Chondrocyte (in vitro differentiated cells): ENCODE measurements around the gene MYG1. TPM values are rescaled to one million over a fixed set of nuclear protein-coding genes. Genes with fewer than 3 reads are reported as not detected.
A peak's percentile ranks its signal among the peaks of the same experiment; 100 is the strongest.

Experiments used
- DNase-seq: peaks from one replicate; pipeline ENCODE4 v3.0.0; 2021; ENCODE audit warnings: mixed read lengths, low spot score
- H3K27ac Mint-ChIP-seq: one replicate; pipeline ENCODE4 v1.8.0; 2021; ENCODE audit warnings: mild to moderate bottlenecking, moderate library complexity, mixed read lengths; ENCODE audit not compliant: unreplicated experiment
- H3K27me3 Mint-ChIP-seq: 2 replicates; pipeline ENCODE4 v1.8.0; 2021; ENCODE audit warnings: low read depth, mixed read lengths
- H3K36me3 Mint-ChIP-seq: 2 replicates; pipeline ENCODE4 v1.8.0; 2021; ENCODE audit warnings: low read depth, mixed read lengths
- H3K4me1 Mint-ChIP-seq: 2 replicates; pipeline ENCODE4 v1.8.0; 2021; ENCODE audit warnings: low read depth, mild to moderate bottlenecking, mixed read lengths
- H3K4me3 Mint-ChIP-seq: one replicate; pipeline ENCODE4 v1.8.0; 2021; ENCODE audit warnings: mild to moderate bottlenecking, moderate library complexity, mixed read lengths; ENCODE audit not compliant: unreplicated experiment
- H3K9me3 Mint-ChIP-seq: 2 replicates; pipeline ENCODE4 v1.8.0; 2021; ENCODE audit warnings: low read depth, mixed read lengths
- CTCF ChIP-seq: fragments of 200-600 bp; sonication (generic); IDR thresholded peaks from 2 replicates; pipeline ENCODE4 v1.5.0; 2021; ENCODE audit warnings: antibody characterized with exemption, mild to moderate bottlenecking, moderate library complexity
- total RNA-seq: library from RNA; stranded (reverse); gene quantifications from 3 replicates; pipeline ENCODE4 v1.2.1, GENCODE V29; 2021

The MYG1 gene
- total RNA-seq, 1 donor from 2014 or later, result 47.0 TPM

- peak overlapping the region; percentile 98 for H3K4me3 Mint-ChIP-seq
- TF ChIP-seq CTCF, result no peak
- H3K9me3 Mint-ChIP-seq, result no peaks in the 10 kb centered on the region
- no peaks in the 10 kb centered on the region for H3K36me3 Mint-ChIP-seq
- DNase-seq, result no peak
- no peak overlapping the region for H3K27ac Mint-ChIP-seq
- H3K4me1 Mint-ChIP-seq, result peaks cover 24% of the 10 kb centered on the region
- H3K27me3 Mint-ChIP-seq, result no peaks in the 10 kb centered on the region
Observed at GRCh38 chr12:53267306-53267998, 32.0 kb upstream of the MYG1 start.

- Mint-ChIP-seq H3K9me3 (no peaks in the 10 kb centered on the region), H3K36me3 (no peaks in the 10 kb centered on the region), H3K4me3 (peak within 1 kb of the TSS; percentile 98), H3K4me1 (peaks cover 24% of the 10 kb centered on the region), H3K27me3 (no peaks in the 10 kb centered on the region), H3K27ac (peak within 1 kb of the TSS; percentile 86)
- no peak for DNase-seq
- TF ChIP-seq CTCF, result peak; percentile 61
Observed at GRCh38 chr12:53267999-53268629, 31.4 kb upstream of the MYG1 start, which contains the start of gene ESPL1. Gene ESPL1, plus strand, starts transcription at chr12:53268299. Its CDS starts 468 bp downstream, at chr12:53268767.

- Mint-ChIP-seq H3K4me3 (peak overlapping the region; percentile 98), H3K27ac (peak overlapping the region; percentile 86), H3K4me1 (peaks cover 24% of the 10 kb centered on the region)
Observed at GRCh38 chr12:53268630-53269562, 30.6 kb upstream of the MYG1 start.

GRCh38 chr12:53274445-53274844 lies 25.1 kb upstream of the MYG1 start:
- Mint-ChIP-seq H3K4me3 (no peak overlapping the region), H3K27me3 (no peaks in the 10 kb centered on the region), H3K27ac (no peak overlapping the region), H3K4me1 (peaks cover 7% of the 10 kb centered on the region), H3K36me3 (no peaks in the 10 kb centered on the region), H3K9me3 (no peaks in the 10 kb centered on the region)
- no peak for DNase-seq
- TF ChIP-seq CTCF, result no peak

More at GRCh38 chr12:53268630-53269562, 30.6 kb upstream of the MYG1 start:
- DNase-seq, result no peak
- TF ChIP-seq CTCF, result no peak
- H3K9me3 Mint-ChIP-seq, result no peaks in the 10 kb centered on the region
- H3K27me3 Mint-ChIP-seq, result no peaks in the 10 kb centered on the region
- H3K36me3 Mint-ChIP-seq, result no peaks in the 10 kb centered on the region

GRCh38 chr12:53276511-53276910 lies 23.0 kb upstream of the MYG1 start:
- Mint-ChIP-seq H3K27ac (no peak overlapping the region), H3K9me3 (no peaks in the 10 kb centered on the region), H3K4me3 (no peak overlapping the region), H3K27me3 (no peaks in the 10 kb centered on the region), H3K4me1 (no peaks in the 10 kb centered on the region), H3K36me3 (no peaks in the 10 kb centered on the region)
- no peak for DNase-seq
- no peak for TF ChIP-seq CTCF
